GM19397 (cell line): ENCODE results near the gene LTBP3.
"Not testable (repeated sequence)": the region's sequence is repeated elsewhere in the genome, so short reads cannot be mapped to it uniquely, and the experiment has no call there.

ENCODE experiments used
- ATAC-seq: cut with Tn5 transposase; IDR thresholded peaks from one replicate; pipeline ENCODE4 v1.9.1; 2021; ENCODE audit warnings: mild to moderate bottlenecking, moderate library complexity; ENCODE audit not compliant: unreplicated experiment

LTBP3 gene

DNA sequence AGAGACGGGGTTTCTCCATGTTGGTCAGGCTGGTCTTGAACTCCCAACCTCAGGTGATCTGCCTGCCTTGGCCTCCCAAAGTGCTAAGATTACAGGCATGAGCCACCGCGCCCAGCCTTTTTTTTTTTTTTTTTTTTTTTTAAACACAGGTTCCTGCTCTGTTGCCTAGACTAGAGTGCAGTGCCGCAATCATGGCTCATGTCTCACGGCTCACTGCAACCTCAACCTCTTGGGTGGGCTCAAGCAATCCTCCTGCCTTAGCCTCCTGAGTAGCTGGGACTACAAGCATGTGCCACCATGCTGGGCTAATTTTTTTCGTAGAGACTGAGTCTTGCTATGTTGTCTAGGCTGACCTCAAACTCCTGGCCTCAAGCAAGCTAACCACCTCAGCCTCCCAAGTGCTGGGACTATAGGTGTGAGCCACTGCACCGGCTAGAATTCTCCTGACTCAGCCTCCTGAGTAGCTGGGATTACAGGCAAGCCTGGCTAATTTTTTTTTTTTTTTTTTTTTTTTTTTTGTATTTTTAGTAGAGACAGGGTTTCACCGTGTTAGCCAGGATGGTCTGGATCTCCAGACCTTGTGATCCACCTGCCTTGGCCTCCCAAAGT is 39.1 kb downstream of the LTBP3 start:
- not testable (repeated sequence) for ATAC-seq

DNA sequence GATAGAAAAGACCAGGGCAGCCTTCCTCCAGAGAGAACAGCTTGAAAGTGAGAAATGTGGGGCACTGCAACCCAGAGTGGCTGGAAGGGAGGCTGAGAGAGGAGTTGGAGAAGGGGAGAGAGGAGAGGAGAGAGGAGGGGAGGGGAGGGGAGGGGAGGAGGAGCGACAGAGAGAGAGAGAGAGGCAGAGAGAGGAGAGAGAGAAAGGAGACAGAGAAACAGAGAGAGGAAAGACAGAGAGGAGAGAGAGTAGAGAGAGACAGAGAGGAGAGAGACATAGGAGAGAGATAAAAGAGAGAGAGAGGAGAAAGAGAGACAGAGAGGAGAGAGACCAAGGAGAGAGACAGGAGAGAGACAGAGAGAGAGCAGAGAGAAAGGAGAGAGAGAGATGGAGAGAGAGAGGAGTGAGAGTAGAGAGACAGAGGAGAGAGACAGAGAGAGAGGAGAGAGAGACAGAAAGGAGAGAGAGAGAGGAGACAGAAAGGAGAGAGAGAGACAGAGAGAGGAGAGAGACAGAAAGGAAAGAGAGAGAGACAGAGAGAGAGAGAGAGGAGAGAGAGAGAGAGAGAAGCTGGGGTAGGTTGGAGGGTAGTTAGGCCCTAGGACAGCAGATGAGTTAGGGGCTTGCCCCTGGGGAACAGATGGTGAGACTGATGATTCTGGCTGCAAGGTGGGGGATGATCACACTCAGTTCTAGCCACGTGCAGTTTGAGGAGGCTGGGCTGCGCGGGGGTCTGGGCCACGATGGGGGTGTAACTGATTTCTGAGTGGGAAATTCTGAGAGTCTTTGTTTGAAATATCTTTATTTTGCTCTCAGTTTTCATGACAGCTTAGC is 41.8 kb downstream of the LTBP3 start:
- no peak for ATAC-seq

DNA sequence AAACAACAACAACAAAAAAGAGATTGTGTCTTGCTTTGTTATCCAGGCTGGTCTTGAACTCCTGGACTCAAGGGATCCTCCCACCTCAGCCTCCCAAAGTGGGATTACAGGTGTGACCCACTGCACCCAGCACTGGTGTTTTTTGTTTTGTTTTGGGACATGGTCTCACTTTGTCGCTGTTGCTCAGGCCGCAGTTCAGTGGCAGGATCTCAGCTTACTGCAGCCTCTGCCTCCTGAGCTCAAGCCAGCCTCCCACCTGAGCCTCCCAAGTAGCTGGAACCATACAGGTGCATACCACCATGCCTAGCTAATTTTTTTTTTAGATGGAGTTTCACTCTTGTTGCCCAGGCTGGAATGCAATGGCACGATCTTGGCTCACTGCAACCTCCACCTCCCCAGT is 45.8 kb downstream of the LTBP3 start:
- not testable (repeated sequence) for ATAC-seq

DNA sequence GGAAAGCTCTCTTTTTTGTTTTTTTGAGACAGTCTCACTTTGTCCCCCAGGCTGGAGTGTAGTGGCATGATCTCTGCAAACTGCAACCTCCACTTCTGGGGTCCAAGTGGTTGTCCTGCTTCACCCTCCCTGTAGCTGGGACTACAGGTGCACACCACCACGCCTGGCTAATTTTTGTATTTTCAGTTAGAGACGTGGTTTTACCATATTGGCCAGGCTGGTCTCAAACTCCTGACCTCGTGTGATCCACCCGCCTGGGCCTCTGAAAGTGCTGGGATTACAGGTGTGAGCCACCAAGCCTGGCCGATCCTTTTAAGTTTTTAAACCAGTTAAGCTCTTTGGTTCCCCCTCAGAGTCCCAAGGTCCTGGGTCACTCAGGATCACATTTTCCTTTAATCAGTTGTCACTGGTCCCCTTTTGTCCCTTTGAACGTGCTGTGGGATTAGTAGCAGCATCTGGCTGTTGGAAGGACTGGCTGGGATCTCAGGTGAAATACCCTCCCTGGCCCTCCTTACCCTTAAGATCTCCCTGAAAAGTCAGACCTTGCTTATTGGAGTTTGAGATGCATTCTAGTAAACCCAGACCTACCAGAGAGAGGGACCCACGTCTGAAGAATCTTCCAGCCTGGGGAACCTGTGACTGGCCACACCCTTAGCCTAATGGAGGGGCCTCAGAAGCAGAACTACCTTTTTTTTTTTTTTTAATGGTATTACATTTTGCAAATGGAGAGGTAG is 51.2 kb downstream of the LTBP3 start:
- peak; percentile 27 for ATAC-seq

DNA sequence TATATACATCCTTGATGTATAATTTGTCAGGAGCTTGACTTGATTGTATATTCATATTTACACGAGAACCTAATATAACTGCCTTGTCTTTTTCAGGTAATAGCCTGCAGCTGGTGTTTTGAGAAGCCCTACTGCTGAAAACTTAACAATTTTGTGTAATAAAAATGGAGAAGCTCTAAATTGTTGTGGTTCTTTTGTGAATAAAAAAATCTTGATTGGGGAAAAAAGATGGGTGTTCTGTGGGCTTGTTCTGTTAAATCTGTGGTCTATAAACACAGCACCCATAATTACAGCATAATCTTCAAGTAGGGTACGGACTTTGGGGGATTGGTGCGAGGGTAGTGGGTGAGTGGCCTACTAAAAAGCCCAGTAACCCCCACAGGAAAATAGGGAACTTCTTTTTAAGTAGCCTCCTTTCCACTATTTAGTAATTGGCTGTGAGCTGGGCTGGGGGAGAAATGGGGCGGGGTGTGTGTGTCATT is 51.8 kb downstream of the LTBP3 start:
- ATAC-seq = no peak

DNA sequence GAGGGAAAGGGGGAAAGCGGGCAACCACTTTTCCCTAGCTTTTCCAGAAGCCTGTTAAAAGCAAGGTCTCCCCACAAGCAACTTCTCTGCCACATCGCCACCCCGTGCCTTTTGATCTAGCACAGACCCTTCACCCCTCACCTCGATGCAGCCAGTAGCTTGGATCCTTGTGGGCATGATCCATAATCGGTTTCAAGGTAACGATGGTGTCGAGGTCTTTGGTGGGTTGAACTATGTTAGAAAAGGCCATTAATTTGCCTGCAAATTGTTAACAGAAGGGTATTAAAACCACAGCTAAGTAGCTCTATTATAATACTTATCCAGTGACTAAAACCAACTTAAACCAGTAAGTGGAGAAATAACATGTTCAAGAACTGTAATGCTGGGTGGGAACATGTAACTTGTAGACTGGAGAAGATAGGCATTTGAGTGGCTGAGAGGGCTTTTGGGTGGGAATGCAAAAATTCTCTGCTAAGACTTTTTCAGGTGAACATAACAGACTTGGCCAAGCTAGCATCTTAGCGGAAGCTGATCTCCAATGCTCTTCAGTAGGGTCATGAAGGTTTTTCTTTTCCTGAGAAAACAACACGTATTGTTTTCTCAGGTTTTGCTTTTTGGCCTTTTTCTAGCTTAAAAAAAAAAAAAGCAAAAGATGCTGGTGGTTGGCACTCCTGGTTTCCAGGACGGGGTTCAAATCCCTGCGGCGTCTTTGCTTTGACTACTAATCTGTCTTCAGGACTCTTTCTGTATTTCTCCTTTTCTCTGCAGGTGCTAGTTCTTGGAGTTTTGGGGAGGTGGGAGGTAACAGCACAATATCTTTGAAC is 52.5 kb downstream of the LTBP3 start:
- no peak for ATAC-seq

DNA sequence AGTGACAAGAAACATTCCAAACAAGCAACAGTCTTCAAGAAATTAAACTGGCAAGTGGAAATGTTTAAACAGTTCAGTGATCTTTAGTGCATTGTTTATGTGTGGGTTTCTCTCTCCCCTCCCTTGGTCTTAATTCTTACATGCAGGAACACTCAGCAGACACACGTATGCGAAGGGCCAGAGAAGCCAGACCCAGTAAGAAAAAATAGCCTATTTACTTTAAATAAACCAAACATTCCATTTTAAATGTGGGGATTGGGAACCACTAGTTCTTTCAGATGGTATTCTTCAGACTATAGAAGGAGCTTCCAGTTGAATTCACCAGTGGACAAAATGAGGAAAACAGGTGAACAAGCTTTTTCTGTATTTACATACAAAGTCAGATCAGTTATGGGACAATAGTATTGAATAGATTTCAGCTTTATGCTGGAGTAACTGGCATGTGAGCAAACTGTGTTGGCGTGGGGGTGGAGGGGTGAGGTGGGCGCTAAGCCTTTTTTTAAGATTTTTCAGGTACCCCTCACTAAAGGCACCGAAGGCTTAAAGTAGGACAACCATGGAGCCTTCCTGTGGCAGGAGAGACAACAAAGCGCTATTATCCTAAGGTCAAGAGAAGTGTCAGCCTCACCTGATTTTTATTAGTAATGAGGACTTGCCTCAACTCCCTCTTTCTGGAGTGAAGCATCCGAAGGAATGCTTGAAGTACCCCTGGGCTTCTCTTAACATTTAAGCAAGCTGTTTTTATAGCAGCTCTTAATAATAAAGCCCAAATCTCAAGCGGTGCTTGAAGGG is 53.3 kb downstream of the LTBP3 start:
- no peak for ATAC-seq

DNA sequence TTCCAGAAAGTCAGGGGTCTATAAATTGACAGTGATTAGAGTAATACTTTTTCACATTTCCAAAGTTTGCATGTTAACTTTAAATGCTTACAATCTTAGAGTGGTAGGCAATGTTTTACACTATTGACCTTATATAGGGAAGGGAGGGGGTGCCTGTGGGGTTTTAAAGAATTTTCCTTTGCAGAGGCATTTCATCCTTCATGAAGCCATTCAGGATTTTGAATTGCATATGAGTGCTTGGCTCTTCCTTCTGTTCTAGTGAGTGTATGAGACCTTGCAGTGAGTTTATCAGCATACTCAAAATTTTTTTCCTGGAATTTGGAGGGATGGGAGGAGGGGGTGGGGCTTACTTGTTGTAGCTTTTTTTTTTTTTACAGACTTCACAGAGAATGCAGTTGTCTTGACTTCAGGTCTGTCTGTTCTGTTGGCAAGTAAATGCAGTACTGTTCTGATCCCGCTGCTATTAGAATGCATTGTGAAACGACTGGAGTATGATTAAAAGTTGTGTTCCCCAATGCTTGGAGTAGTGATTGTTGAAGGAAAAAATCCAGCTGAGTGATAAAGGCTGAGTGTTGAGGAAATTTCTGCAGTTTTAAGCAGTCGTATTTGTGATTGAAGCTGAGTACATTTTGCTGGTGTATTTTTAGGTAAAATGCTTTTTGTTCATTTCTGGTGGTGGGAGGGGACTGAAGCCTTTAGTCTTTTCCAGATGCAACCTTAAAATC is 54.0 kb downstream of the LTBP3 start:
- no peak for ATAC-seq

DNA sequence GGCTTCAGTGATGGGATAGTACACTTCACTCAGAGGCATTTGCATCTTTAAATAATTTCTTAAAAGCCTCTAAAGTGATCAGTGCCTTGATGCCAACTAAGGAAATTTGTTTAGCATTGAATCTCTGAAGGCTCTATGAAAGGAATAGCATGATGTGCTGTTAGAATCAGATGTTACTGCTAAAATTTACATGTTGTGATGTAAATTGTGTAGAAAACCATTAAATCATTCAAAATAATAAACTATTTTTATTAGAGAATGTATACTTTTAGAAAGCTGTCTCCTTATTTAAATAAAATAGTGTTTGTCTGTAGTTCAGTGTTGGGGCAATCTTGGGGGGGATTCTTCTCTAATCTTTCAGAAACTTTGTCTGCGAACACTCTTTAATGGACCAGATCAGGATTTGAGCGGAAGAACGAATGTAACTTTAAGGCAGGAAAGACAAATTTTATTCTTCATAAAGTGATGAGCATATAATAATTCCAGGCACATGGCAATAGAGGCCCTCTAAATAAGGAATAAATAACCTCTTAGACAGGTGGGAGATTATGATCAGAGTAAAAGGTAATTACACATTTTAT is 54.7 kb downstream of the LTBP3 start:
- no peak for ATAC-seq

DNA sequence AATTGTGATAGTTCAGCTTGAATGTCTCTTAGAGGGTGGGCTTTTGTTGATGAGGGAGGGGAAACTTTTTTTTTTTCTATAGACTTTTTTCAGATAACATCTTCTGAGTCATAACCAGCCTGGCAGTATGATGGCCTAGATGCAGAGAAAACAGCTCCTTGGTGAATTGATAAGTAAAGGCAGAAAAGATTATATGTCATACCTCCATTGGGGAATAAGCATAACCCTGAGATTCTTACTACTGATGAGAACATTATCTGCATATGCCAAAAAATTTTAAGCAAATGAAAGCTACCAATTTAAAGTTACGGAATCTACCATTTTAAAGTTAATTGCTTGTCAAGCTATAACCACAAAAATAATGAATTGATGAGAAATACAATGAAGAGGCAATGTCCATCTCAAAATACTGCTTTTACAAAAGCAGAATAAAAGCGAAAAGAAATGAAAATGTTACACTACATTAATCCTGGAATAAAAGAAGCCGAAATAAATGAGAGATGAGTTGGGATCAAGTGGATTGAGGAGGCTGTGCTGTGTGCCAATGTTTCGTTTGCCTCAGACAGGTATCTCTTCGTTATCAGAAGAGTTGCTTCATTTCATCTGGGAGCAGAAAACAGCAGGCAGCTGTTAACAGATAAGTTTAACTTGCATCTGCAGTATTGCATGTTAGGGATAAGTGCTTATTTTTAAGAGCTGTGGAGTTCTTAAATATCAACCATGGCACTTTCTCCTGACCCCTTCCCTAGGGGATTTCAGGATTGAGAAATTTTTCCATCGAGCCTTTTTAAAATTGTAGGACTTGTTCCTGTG is 55.4 kb downstream of the LTBP3 start:
- no peak for ATAC-seq

DNA sequence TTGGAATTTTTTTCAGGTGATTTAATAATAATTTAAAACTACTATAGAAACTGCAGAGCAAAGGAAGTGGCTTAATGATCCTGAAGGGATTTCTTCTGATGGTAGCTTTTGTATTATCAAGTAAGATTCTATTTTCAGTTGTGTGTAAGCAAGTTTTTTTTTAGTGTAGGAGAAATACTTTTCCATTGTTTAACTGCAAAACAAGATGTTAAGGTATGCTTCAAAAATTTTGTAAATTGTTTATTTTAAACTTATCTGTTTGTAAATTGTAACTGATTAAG is 55.9 kb downstream of the LTBP3 start:
- ATAC-seq = no peak

DNA sequence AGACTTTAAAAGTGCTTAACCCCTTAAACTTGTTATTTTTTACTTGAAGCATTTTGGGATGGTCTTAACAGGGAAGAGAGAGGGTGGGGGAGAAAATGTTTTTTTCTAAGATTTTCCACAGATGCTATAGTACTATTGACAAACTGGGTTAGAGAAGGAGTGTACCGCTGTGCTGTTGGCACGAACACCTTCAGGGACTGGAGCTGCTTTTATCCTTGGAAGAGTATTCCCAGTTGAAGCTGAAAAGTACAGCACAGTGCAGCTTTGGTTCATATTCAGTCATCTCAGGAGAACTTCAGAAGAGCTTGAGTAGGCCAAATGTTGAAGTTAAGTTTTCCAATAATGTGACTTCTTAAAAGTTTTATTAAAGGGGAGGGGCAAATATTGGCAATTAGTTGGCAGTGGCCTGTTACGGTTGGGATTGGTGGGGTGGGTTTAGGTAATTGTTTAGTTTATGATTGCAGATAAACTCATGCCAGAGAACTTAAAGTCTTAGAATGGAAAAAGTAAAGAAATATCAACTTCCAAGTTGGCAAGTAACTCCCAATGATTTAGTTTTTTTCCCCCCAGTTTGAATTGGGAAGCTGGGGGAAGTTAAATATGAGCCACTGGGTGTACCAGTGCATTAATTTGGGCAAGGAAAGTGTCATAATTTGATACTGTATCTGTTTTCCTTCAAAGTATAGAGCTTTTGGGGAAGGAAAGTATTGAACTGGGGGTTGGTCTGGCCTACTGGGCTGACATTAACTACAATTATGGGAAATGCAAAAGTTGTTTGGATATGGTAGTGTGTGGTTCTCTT is 56.5 kb downstream of the LTBP3 start:
- ATAC-seq = no peak

DNA sequence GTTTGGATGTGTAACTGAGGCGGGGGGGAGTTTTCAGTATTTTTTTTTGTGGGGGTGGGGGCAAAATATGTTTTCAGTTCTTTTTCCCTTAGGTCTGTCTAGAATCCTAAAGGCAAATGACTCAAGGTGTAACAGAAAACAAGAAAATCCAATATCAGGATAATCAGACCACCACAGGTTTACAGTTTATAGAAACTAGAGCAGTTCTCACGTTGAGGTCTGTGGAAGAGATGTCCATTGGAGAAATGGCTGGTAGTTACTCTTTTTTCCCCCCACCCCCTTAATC is 57.0 kb downstream of the LTBP3 start:
- no peak for ATAC-seq

DNA sequence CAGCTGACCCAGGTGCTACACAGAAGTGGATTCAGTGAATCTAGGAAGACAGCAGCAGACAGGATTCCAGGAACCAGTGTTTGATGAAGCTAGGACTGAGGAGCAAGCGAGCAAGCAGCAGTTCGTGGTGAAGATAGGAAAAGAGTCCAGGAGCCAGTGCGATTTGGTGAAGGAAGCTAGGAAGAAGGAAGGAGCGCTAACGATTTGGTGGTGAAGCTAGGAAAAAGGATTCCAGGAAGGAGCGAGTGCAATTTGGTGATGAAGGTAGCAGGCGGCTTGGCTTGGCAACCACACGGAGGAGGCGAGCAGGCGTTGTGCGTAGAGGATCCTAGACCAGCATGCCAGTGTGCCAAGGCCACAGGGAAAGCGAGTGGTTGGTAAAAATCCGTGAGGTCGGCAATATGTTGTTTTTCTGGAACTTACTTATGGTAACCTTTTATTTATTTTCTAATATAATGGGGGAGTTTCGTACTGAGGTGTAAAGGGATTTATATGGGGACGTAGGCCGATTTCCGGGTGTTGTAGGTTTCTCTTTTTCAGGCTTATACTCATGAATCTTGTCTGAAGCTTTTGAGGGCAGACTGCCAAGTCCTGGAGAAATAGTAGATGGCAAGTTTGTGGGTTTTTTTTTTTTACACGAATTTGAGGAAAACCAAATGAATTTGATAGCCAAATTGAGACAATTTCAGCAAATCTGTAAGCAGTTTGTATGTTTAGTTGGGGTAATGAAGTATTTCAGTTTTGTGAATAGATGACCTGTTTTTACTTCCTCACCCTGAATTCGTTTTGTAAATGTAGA is 57.6 kb downstream of the LTBP3 start:
- no peak for ATAC-seq

DNA sequence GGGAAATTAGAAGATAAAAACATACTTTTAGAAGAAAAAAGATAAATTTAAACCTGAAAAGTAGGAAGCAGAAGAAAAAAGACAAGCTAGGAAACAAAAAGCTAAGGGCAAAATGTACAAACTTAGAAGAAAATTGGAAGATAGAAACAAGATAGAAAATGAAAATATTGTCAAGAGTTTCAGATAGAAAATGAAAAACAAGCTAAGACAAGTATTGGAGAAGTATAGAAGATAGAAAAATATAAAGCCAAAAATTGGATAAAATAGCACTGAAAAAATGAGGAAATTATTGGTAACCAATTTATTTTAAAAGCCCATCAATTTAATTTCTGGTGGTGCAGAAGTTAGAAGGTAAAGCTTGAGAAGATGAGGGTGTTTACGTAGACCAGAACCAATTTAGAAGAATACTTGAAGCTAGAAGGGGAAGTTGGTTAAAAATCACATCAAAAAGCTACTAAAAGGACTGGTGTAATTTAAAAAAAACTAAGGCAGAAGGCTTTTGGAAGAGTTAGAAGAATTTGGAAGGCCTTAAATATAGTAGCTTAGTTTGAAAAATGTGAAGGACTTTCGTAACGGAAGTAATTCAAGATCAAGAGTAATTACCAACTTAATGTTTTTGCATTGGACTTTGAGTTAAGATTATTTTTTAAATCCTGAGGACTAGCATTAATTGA is 58.3 kb downstream of the LTBP3 start:
- ATAC-seq = no peak

DNA sequence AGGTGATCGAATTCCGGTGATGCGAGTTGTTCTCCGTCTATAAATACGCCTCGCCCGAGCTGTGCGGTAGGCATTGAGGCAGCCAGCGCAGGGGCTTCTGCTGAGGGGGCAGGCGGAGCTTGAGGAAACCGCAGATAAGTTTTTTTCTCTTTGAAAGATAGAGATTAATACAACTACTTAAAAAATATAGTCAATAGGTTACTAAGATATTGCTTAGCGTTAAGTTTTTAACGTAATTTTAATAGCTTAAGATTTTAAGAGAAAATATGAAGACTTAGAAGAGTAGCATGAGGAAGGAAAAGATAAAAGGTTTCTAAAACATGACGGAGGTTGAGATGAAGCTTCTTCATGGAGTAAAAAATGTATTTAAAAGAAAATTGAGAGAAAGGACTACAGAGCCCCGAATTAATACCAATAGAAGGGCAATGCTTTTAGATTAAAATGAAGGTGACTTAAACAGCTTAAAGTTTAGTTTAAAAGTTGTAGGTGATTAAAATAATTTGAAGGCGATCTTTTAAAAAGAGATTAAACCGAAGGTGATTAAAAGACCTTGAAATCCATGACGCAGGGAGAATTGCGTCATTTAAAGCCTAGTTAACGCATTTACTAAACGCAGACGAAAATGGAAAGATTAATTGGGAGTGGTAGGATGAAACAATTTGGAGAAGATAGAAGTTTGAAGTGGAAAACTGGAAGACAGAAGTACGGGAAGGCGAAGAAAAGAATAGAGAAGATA is 59.0 kb downstream of the LTBP3 start, which contains the start of gene MALAT1:
Gene MALAT1, plus strand, starts transcription at position 69 of the 736 bp plus-strand sequence.
- ATAC-seq = no peak
